ENCODE results near the gene TOX4.
A peak's percentile ranks its signal among the peaks of the same experiment; 100 is the strongest.

Gene TOX4

GRCh38 chr14:21503376-21503775, 26.4 kb downstream of the TOX4 start:
- DNase-seq, result no peak

DNA sequence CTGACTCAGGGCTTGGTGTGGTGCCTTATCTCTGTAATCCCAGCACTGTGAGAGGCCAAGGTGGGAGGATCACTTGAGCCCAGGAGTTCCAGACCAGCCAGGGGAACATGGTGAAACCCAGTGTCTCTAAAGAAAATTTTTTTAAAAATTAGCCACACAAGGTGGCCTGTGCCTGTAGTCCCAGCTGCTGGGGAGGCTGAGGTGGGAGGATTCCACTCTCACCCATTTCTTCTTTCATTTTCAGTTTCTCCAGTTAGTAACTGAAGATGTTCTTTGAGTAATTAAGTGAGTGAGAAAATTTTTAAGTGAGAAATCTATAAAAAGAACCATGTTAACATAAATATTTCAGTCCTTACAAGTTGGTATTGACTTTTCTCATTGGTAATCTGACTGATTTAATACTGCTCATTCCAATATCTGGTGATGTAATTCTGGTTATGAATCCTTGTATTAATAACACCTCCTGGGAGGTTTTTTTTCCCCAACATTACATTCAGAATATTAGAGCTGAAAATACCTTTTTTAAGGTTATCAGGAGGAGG, 28.1 kb downstream of the TOX4 start:
- DNase-seq, result no peak

GRCh38 chr14:21506557-21506956, 29.6 kb downstream of the TOX4 start:
- no peak for DNase-seq

GRCh38 chr14:21509432-21510143, 32.6 kb downstream of the TOX4 start:
- no peak for DNase-seq

DNA sequence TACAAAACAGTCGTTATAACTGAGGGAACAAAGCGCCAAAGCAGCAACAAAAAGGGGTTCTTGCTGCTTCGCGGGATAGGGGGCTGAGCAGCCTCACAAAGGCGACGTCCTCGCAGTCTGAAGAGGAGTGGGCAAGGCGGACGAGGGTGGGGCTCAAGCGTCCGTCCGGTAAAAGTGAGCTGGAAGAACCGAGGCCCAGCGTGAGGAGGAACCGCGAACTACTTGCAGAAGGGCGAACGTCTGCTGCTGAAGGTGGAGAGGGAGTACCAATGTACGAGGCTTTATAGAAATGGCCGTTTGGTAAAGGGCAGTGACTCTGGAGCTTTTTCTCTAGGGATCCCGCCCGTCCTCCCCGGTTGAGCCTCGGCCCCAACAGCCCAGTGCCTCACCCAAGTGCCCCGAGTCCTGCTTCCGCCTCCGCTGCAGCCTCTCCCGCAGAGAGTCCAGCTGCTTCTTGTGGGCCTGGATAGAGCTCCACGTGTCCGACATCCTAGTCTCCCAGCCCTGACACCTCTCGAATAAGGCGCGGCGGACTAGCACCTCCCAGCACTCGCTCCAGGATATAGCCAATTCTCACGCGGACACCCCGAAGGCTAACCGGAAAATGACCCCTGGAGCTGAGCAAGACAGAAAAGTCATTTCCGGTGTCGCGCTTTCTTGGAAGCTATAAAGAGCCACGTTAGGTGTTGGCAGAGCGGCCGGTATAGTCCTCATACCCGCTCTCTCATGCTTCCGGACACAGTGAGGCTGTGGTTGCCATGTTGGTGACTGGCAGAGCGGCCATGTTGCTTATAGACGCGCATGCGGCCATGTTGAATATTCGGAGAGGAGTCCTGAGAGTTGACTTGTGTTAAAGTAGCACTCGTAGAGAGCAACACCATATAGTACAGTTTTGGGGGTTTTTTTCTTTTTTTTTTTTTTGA, 34.0 kb downstream of the TOX4 start, which contains the start of gene METTL3:
Gene METTL3 (minus strand): TSS at position 606 of the 923 bp plus-strand sequence. CDS start 117 bp downstream, at position 489.
- peak; percentile 100 for DNase-seq

DNA sequence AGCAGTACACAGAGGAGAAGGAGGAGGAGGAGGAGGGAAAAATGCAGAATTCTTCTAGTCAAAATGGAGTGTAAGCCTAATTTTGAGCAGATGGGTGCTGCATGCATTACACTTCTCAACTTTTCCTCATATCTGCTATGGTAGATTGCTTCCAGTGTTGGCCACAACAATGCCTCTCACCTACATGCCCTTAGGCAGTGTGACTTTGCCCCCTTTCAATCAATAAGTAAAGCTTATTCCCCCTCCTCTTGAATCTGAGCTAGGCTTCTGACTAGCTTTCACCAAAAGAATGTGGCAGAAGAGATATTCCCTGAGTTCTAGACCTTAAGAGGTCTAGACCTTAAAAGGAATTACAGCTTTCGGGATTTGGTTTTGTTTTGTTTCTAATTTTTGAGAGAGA, 37.3 kb downstream of the TOX4 start:
- no peak for DNase-seq

DNA sequence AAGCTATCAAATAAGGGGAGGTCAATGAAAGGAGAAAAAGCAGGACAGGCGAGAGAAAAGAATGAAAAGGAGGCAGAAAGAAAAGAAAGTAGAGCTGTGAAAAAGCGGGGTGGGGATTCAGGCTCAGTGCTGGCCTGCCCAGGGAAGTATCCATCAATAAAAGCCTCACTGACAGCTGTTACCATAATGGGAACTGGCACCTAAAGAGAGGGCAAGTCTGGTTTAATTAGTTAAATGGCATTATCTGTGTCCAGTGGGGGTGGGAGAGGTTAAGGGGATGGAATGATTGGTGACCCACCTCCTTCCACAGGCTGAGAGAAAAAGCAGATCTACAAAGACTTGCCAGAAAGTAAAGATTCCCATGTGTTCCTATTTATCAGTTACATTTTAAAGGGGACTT, 41.7 kb downstream of the TOX4 start:
- DNase-seq, result no peak

GRCh38 chr14:21520767-21521166, 43.8 kb downstream of the TOX4 start:
- no peak for DNase-seq

- peak; percentile 18 for DNase-seq
Observed at GRCh38 chr14:21521501-21521900, 44.5 kb downstream of the TOX4 start.

- no peak for DNase-seq
Observed at GRCh38 chr14:21523203-21523602, 46.2 kb downstream of the TOX4 start.

GRCh38 chr14:21524575-21525490, 47.8 kb downstream of the TOX4 start:
- DNase-seq, result no peak

- no peak for DNase-seq
Observed at GRCh38 chr14:21525571-21525961, 48.6 kb downstream of the TOX4 start.

- DNase-seq, result no peak
Observed at GRCh38 chr14:21525962-21526671, 49.1 kb downstream of the TOX4 start, which contains the start of gene SALL2. Gene SALL2, minus strand, starts transcription at chr14:21526346. Its CDS starts 219 bp downstream, at chr14:21526127.

DNA sequence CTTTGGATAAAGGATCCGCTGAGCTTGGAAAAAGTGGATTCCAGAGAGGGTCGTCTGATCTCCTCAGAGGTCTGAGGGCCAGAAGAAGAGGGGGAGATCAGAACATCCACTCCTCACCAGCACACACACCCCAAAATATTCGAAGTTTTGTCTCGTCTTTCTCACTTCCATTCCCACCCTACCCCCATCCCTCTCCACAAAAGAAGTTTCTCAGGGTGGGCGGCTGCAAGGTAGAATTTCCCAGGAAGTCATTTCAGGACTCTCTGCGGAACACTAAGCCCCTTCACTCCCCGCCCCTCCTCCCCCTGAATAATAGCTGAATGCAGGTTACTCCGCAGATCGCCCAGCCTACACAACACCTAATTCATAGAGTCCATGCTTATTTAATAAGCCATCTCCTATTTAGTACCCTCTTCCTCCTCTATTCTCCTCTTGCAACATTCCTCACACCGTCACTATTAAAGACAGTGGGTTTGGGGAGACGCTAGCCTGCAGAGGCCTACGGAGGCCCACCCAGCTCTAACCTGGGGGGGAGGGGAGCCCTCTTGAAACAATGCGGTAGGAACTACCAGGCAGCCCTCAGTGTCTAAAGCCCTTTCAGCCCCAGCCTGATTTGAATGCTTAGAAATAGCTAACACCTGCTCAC, 49.8 kb downstream of the TOX4 start:
- DNase-seq, result no peak

- DNase-seq, result no peak
Observed at GRCh38 chr14:21527318-21527679, 50.3 kb downstream of the TOX4 start.

GRCh38 chr14:21528381-21529348, 51.7 kb downstream of the TOX4 start:
- DNase-seq, result no peak

GRCh38 chr14:21529515-21529914, 52.5 kb downstream of the TOX4 start:
- no peak for DNase-seq

DNA sequence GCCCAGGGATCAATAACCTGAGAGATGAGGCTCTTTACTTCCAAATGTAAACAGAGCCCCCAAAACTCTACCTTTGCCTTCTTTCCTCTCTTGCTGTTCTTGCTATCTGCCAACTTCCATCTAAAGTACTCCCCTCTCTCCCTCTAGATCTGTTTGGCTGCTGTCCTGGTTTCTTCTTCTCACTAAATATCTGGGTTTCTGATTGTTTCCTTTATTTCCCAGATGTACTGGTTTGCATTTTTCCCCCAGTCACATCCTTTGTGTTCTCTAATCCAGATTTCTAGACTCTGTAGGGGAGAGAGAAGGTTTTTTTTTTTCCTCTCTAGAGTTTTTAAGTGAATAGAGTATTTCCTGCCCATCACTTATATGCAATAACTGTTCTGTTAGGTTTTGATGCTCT, 56.3 kb downstream of the TOX4 start:
- DNase-seq, result no peak

GRCh38 chr14:21534576-21534975, 57.6 kb downstream of the TOX4 start:
- no peak for DNase-seq

Measured in HCEC 1CT (cell line).